ENCODE results near the gene WBP2NL. TPM values are rescaled to one million over a fixed set of nuclear protein-coding genes. Genes with fewer than 3 reads are reported as not detected.

Gene WBP2NL
- total RNA-seq, 1 donor from 2014 or later = not detected

- Mint-ChIP-seq H3K27me3 (ENCODE audit: insufficient read depth, low read depth) (peaks cover 7% of the 10 kb centered on the region), H3K9me3 (peaks cover 23% of the 10 kb centered on the region), H3K36me3 (peaks cover 5% of the 10 kb centered on the region), H3K27ac (no peak overlapping the region), H3K4me3 (no peak overlapping the region), H3K4me1 (no peaks in the 10 kb centered on the region)
- TF ChIP-seq, protein P1, sequence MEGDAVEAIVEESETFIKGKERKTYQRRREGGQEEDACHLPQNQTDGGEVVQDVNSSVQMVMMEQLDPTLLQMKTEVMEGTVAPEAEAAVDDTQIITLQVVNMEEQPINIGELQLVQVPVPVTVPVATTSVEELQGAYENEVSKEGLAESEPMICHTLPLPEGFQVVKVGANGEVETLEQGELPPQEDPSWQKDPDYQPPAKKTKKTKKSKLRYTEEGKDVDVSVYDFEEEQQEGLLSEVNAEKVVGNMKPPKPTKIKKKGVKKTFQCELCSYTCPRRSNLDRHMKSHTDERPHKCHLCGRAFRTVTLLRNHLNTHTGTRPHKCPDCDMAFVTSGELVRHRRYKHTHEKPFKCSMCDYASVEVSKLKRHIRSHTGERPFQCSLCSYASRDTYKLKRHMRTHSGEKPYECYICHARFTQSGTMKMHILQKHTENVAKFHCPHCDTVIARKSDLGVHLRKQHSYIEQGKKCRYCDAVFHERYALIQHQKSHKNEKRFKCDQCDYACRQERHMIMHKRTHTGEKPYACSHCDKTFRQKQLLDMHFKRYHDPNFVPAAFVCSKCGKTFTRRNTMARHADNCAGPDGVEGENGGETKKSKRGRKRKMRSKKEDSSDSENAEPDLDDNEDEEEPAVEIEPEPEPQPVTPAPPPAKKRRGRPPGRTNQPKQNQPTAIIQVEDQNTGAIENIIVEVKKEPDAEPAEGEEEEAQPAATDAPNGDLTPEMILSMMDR (IDR thresholded peaks at IDR 0.05) = no peak
- no peak for TF ChIP-seq EZH2 (IDR thresholded peaks at IDR 0.05)
- TF ChIP-seq EZH2phosphoT487 (IDR thresholded peaks at IDR 0.05) = no peak
- Histone ChIP-seq H3K4me2 (no peak overlapping the region), H3K9ac (no peak overlapping the region), H3K4me3 (no peak overlapping the region), H3K9me3 (ENCODE audit: low read depth) (no peaks in the 10 kb centered on the region), H3K27ac (no peak overlapping the region), H2AFZ (replicated peaks) (no peak overlapping the region), H4K20me1 (ENCODE audit: low read depth) (no peaks in the 10 kb centered on the region), H3K36me3 (no peaks in the 10 kb centered on the region), H3K79me2 (ENCODE audit: low read depth) (no peaks in the 10 kb centered on the region), H3F3A (ENCODE audit: low read depth) (no peaks in the 10 kb centered on the region), H3K27me3 (no peaks in the 10 kb centered on the region), H3K4me1 (no peaks in the 10 kb centered on the region)
- no peak for DNase-seq (ENCODE audit: low spot score)
Observed at GRCh38 chr22:42041784-42042183, 43.2 kb downstream of the WBP2NL start.

- H3K9me3 ChIP-seq (ENCODE audit: low read depth) = no peaks in the 10 kb centered on the region
- H3K36me3 Mint-ChIP-seq = no peaks in the 10 kb centered on the region
- no peaks in the 10 kb centered on the region for H3K27me3 Mint-ChIP-seq (ENCODE audit: insufficient read depth, low read depth)
- no peak overlapping the region for H3K27ac Mint-ChIP-seq
- no peaks in the 10 kb centered on the region for H3K9me3 Mint-ChIP-seq
- no peaks in the 10 kb centered on the region for H3K4me1 ChIP-seq
- no peaks in the 10 kb centered on the region for H3F3A ChIP-seq (ENCODE audit: low read depth)
- H3K27ac ChIP-seq = no peak overlapping the region
- H2AFZ ChIP-seq (replicated peaks) = no peak overlapping the region
- no peak overlapping the region for H3K9ac ChIP-seq
- H3K27me3 ChIP-seq = no peaks in the 10 kb centered on the region
- H3K4me2 ChIP-seq = no peak overlapping the region
- H3K4me3 Mint-ChIP-seq = no peak overlapping the region
- DNase-seq (ENCODE audit: low spot score) = no peak
- H3K36me3 ChIP-seq = no peaks in the 10 kb centered on the region
- no peak overlapping the region for H3K4me3 ChIP-seq
- no peaks in the 10 kb centered on the region for H3K4me1 Mint-ChIP-seq
- H3K79me2 ChIP-seq (ENCODE audit: low read depth) = no peaks in the 10 kb centered on the region
- no peaks in the 10 kb centered on the region for H4K20me1 ChIP-seq (ENCODE audit: low read depth)
- TF ChIP-seq EZH2 (IDR thresholded peaks at IDR 0.05) (no peak), EZH2phosphoT487 (IDR thresholded peaks at IDR 0.05) (no peak)
- TF ChIP-seq, protein P1 (IDR thresholded peaks at IDR 0.05) = no peak
Observed at GRCh38 chr22:42050641-42051180, 52.1 kb downstream of the WBP2NL start.

DNA sequence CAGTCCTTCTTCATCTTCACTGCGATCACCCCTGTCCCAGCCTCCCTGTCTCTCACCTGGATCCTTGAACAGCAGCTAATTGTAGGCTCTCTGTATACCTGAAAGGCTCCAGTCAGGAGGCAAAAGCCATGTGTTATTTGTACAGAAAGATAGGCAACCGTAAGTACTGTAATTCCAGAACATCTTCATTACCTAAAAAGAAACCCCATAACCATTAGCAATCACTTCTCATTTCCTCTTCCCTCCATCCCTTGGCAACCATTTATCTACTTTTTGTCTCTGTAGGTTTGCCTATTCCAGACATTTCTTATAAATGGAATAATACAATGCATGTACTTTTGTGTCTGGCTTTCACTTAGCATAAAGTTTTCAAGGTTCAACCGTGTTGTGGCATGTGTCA lies 54.2 kb downstream of the WBP2NL start:
- Histone ChIP-seq H2AFZ (replicated peaks) (no peak overlapping the region), H3K4me1 (no peaks in the 10 kb centered on the region), H3K79me2 (ENCODE audit: low read depth) (no peaks in the 10 kb centered on the region), H3K4me3 (no peak overlapping the region), H3K4me2 (no peak overlapping the region), H3K9ac (no peak overlapping the region), H3K27ac (no peak overlapping the region), H4K20me1 (ENCODE audit: low read depth) (no peaks in the 10 kb centered on the region), H3K27me3 (no peaks in the 10 kb centered on the region), H3K36me3 (no peaks in the 10 kb centered on the region), H3F3A (ENCODE audit: low read depth) (peaks cover 5% of the 10 kb centered on the region), H3K9me3 (ENCODE audit: low read depth) (peaks cover 10% of the 10 kb centered on the region)
- peaks cover under 1% of the 10 kb centered on the region for H3K27me3 Mint-ChIP-seq (ENCODE audit: insufficient read depth, low read depth)
- H3K36me3 Mint-ChIP-seq = peaks cover 8% of the 10 kb centered on the region
- H3K4me1 Mint-ChIP-seq = no peaks in the 10 kb centered on the region
- TF ChIP-seq, protein P1 (IDR thresholded peaks at IDR 0.05) = no peak
- TF ChIP-seq EZH2 (IDR thresholded peaks at IDR 0.05) = no peak
- TF ChIP-seq EZH2phosphoT487 (IDR thresholded peaks at IDR 0.05) = no peak
- no peak for DNase-seq (ENCODE audit: low spot score)
- no peak overlapping the region for H3K4me3 Mint-ChIP-seq
- peaks cover 12% of the 10 kb centered on the region for H3K9me3 Mint-ChIP-seq
- H3K27ac Mint-ChIP-seq = no peak overlapping the region

All from neural progenitor cell (in vitro differentiated cells).